ENCODE measurements around the gene MUC5AC. TPM values are rescaled to one million over a fixed set of nuclear protein-coding genes. Genes with fewer than 3 reads are reported as not detected.

The MUC5AC gene
- total and polyA plus RNA-seq, 2 of the 13 experiments (the other 11 are each of a cell fraction or from before 2014, with no cell fraction given) = under 0.01 TPM; not detected in 1

DNA sequence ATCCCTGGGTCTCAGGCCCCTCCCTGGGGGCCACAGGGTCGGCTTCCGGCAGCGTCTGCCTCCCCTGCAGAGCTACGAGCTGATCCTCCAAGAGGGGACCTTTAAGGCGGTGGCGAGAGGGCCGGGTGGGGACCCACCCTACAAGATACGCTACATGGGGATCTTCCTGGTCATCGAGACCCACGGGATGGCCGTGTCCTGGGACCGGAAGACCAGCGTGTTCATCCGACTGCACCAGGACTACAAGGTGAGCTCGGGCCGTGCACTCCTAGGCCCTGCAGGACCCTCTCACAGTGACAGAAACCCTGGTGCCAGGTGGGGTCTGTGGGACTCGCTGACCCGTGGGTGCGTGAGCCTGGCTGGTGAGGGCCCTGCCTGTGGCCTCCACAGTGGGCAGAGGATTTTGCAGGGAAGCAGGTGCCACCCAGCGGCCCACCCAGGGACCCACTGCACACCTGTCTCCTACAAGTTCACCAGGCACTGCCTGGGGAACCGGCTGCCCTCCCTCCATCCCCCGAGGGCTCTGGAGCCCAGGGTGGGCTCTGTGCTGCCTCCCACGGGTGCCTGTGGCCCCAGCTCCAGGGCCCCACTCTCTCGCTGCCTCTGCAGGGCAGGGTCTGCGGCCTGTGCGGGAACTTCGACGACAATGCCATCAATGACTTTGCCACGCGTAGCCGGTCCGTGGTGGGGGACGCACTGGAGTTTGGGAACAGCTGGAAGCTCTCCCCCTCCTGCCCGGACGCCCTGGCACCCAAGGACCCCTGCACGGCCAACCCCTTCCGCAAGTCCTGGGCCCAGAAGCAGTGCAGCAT is 78.8 kb downstream of the MUC5AC start:
- Histone ChIP-seq H3K36me3 (replicated peaks in 1 of 2; ENCODE audit: control insufficient read depth in 1 of 2, insufficient read depth in 2 of 2, low read length in 2 of 2) (no peaks in the 10 kb centered on the region), H3K9me3 (ENCODE audit: low read length) (no peaks in the 10 kb centered on the region), H3K27ac (ENCODE audit: extremely low read length, insufficient read depth, low read length) (no peak overlapping the region), H2AFZ (ENCODE audit: low read length) (no peak overlapping the region), H3K4me2 (ENCODE audit: low read depth, low read length) (no peak overlapping the region), H3K27me3 (ENCODE audit: control insufficient read depth in 1 of 2, insufficient read depth in 2 of 2, low read length in 2 of 2) (peaks cover 0 to 3% of the 10 kb centered on the region in 2 experiments; a peak in 2 of 5 replicates), H3K4me1 (ENCODE audit: insufficient read depth, low read length) (no peaks in the 10 kb centered on the region), H3K79me2 (ENCODE audit: insufficient read depth, low read length) (no peaks in the 10 kb centered on the region), H4K20me1 (ENCODE audit: insufficient read depth, low read length) (no peaks in the 10 kb centered on the region), H3K4me3 (replicated peaks in 1 of 3; ENCODE audit: insufficient read depth in 1 of 3, low read depth in 2 of 3, low read length in 3 of 3) (no peak overlapping the region), H3K9ac (ENCODE audit: insufficient read depth, low read depth, low read length) (no peak overlapping the region)
- FAIRE-seq (no peak), DNase-seq (ENCODE audit: low spot score) (no peak), ATAC-seq (no peak)
- in situ Hi-C loops (cut with HindIII; ENCODE audit: extremely low pct_ligation_motif_present, low pct_unique_long_range_greater_than_20kb) (no loop called here), intact Hi-C loops (cut with micrococcal nuclease; ENCODE audit: unreplicated experiment) (no loop called here)
- WGBS (ENCODE audit: low lambda C conversion rate) = 33% methylated on average over 3 of the region's 37 CpGs
- no TSS peak for BruUV-seq (replicated peaks)
- ChIA-PET POLR2A (no interaction called here), CTCF (ENCODE audit: low intra/inter-chr PET ratio, low total read pairs) (no interaction called here)
- TF ChIP-seq, protein P1, sequence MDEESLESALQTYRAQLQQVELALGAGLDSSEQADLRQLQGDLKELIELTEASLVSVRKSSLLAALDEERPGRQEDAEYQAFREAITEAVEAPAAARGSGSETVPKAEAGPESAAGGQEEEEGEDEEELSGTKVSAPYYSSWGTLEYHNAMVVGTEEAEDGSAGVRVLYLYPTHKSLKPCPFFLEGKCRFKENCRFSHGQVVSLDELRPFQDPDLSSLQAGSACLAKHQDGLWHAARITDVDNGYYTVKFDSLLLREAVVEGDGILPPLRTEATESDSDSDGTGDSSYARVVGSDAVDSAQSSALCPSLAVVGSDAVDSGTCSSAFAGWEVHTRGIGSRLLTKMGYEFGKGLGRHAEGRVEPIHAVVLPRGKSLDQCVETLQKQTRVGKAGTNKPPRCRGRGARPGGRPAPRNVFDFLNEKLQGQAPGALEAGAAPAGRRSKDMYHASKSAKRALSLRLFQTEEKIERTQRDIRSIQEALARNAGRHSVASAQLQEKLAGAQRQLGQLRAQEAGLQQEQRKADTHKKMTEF (CRISPR knock-in tag; IDR thresholded peaks at IDR 0.05) = no peak
- TF ChIP-seq, protein P2, sequence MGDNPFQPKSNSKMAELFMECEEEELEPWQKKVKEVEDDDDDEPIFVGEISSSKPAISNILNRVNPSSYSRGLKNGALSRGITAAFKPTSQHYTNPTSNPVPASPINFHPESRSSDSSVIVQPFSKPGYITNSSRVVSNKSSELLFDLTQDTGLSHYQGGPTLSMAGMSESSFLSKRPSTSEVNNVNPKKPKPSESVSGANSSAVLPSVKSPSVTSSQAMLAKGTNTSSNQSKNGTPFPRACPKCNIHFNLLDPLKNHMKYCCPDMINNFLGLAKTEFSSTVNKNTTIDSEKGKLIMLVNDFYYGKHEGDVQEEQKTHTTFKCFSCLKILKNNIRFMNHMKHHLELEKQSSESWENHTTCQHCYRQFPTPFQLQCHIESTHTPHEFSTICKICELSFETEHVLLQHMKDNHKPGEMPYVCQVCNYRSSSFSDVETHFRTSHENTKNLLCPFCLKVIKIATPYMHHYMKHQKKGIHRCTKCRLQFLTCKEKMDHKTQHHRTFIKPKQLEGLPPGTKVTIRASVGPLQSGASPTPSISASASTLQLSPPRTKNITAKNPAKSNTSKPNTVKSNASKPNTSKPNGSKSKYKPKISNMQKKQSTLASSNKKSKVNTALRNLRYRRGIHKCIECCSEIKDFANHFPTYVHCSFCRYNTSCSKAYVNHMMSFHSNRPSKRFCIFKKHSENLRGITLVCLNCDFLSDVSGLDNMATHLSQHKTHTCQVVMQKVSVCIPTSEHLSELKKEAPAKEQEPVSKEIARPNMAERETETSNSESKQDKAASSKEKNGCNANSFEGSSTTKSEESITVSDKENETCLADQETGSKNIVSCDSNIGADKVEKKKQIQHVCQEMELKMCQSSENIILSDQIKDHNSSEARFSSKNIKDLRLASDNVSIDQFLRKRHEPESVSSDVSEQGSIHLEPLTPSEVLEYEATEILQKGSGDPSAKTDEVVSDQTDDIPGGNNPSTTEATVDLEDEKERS (CRISPR knock-in tag; IDR thresholded peaks at IDR 0.05) = no peak
- TF ChIP-seq, protein P3, sequence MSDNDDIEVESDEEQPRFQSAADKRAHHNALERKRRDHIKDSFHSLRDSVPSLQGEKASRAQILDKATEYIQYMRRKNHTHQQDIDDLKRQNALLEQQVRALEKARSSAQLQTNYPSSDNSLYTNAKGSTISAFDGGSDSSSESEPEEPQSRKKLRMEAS (IDR thresholded peaks at IDR 0.05) = no peak
- TF ChIP-seq ASH2L (IDR thresholded peaks at IDR 0.05; ENCODE audit: insufficient read length, low read depth, low read length) = no peak
- TF ChIP-seq, protein P4, sequence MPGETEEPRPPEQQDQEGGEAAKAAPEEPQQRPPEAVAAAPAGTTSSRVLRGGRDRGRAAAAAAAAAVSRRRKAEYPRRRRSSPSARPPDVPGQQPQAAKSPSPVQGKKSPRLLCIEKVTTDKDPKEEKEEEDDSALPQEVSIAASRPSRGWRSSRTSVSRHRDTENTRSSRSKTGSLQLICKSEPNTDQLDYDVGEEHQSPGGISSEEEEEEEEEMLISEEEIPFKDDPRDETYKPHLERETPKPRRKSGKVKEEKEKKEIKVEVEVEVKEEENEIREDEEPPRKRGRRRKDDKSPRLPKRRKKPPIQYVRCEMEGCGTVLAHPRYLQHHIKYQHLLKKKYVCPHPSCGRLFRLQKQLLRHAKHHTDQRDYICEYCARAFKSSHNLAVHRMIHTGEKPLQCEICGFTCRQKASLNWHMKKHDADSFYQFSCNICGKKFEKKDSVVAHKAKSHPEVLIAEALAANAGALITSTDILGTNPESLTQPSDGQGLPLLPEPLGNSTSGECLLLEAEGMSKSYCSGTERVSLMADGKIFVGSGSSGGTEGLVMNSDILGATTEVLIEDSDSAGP (CRISPR knock-in tag; IDR thresholded peaks at IDR 0.05; ENCODE audit: borderline replicate concordance) = no peak
- TF ChIP-seq, protein P5, sequence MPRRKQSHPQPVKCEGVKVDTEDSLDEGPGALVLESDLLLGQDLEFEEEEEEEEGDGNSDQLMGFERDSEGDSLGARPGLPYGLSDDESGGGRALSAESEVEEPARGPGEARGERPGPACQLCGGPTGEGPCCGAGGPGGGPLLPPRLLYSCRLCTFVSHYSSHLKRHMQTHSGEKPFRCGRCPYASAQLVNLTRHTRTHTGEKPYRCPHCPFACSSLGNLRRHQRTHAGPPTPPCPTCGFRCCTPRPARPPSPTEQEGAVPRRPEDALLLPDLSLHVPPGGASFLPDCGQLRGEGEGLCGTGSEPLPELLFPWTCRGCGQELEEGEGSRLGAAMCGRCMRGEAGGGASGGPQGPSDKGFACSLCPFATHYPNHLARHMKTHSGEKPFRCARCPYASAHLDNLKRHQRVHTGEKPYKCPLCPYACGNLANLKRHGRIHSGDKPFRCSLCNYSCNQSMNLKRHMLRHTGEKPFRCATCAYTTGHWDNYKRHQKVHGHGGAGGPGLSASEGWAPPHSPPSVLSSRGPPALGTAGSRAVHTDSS (CRISPR knock-in tag; conservative IDR thresholded peaks at IDR 0.05) = no peak
- TF ChIP-seq CENPX (CRISPR knock-in tag; IDR thresholded peaks at IDR 0.05) = no peak
- TF ChIP-seq, protein P6, sequence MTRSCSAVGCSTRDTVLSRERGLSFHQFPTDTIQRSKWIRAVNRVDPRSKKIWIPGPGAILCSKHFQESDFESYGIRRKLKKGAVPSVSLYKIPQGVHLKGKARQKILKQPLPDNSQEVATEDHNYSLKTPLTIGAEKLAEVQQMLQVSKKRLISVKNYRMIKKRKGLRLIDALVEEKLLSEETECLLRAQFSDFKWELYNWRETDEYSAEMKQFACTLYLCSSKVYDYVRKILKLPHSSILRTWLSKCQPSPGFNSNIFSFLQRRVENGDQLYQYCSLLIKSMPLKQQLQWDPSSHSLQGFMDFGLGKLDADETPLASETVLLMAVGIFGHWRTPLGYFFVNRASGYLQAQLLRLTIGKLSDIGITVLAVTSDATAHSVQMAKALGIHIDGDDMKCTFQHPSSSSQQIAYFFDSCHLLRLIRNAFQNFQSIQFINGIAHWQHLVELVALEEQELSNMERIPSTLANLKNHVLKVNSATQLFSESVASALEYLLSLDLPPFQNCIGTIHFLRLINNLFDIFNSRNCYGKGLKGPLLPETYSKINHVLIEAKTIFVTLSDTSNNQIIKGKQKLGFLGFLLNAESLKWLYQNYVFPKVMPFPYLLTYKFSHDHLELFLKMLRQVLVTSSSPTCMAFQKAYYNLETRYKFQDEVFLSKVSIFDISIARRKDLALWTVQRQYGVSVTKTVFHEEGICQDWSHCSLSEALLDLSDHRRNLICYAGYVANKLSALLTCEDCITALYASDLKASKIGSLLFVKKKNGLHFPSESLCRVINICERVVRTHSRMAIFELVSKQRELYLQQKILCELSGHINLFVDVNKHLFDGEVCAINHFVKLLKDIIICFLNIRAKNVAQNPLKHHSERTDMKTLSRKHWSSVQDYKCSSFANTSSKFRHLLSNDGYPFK (CRISPR knock-in tag; IDR thresholded peaks at IDR 0.05; ENCODE audit: borderline replicate concordance) = no peak
- TF ChIP-seq, protein P7, sequence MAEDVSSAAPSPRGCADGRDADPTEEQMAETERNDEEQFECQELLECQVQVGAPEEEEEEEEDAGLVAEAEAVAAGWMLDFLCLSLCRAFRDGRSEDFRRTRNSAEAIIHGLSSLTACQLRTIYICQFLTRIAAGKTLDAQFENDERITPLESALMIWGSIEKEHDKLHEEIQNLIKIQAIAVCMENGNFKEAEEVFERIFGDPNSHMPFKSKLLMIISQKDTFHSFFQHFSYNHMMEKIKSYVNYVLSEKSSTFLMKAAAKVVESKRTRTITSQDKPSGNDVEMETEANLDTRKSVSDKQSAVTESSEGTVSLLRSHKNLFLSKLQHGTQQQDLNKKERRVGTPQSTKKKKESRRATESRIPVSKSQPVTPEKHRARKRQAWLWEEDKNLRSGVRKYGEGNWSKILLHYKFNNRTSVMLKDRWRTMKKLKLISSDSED (CRISPR knock-in tag; IDR thresholded peaks at IDR 0.05) = no peak

Measured in HepG2 (cell line).